NCI-H524 (cell line): ENCODE results near the gene BIK.

Experiments
- DNase-seq, 2 experiments: peaks; one replicate each; lab custom pipeline; 2025; lab: John Stamatoyannopoulos, UW

The BIK gene

DNA sequence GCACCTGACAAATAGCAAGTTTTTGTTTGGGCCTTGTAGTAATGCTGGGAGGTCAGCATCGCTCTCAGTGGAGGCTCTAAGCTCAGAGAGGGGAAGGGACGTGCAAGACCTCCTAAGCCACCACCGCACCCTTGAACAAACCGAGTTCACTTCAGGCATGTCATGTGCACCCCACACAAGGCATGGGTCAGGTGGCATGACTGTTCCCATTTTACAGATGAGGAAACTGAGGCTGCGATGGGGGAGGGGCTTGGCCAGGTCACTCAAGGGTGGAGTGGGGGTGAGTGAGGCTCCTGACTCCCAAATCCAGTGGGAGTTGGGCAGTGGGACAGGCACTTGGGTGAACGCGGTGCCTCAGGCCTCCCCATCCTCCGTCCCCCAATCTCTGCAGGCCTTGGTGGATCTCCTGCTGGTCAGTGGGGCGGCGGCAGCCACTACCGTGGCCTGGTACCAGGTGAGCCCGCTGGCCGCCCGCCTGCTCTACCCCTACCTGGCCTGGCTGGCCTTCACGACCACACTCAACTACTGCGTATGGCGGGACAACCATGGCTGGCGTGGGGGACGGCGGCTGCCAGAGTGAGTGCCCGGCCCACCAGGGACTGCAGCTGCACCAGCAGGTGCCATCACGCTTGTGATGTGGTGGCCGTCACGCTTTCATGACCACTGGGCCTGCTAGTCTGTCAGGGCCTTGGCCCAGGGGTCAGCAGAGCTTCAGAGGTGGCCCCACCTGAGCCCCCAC lies 52.0 kb downstream of the BIK start:
- no peak for DNase-seq

DNA sequence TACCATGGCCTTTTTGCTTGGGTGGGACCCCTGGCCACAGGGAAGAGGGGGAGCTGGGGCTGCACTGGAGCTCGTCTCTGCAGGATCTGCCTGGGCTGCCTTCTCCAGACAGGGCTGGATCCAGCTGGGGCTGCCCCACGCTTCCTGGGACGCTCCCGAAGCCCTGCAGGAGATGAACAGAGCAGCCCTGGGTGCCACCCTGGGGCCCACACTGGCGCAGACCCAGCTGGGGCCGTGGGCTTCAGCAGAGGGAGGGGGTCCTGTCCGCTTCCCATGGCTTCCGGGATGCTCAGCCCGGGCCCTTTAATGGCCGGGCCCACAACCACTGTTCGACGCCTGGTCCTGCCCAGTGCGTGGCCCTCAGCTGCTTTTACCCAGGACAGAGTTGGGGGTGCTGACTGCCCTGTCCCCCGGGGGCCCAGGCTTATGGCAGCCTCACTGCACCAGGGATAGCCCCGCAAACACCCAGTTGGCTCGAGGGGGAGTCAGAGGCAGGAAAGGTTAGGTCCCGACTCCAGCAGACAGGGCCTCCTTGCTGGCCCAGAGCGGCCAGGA lies 52.8 kb downstream of the BIK start:
- no peak for DNase-seq

- DNase-seq: no peak
Observed at GRCh38 chr22:43164636-43165035, 54.1 kb downstream of the BIK start.

DNA sequence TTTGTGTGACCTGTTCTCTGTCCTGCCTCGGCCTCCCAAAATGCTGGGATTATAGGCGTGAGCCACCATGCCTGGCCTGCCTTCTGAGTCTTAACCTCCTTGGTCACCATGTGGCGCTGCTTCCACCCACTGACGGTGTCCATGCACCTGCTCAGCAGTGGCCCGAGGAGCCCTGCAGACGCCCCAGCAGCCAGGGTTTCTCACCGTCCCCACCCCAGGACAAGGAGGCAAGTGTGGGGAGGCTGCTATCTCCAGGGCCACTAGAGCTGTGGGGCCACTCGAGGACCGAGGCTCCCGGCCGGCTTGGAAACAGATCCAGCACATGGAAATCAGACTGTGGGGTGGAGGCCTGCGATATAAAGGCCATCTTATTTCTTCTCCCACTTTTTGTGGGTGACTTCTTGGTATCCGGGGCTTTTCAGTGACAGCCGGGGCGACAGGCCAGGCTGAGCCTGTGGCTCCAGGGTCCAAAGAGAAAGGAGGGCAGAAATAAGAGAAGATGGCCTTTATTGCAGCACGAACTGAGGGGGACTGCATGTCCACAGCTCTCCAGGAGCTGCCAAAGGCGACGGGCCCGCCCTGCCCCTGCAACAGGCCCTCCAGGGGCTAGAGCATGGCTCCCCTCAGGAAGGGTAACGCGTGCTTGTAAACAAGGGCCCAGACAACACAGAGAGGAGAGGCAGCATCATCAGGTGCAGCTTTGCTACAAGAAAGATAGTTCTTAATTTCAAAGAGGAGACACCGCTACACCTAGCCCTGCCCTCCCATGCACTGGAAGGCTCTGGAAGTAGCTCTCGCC lies 55.8 kb downstream of the BIK start:
- no peak for DNase-seq

GRCh38 chr22:43167001-43167589 lies 56.5 kb downstream of the BIK start:
- no peak for DNase-seq

- DNase-seq: no peak
Observed at GRCh38 chr22:43168471-43169309, 58.1 kb downstream of the BIK start.

DNA sequence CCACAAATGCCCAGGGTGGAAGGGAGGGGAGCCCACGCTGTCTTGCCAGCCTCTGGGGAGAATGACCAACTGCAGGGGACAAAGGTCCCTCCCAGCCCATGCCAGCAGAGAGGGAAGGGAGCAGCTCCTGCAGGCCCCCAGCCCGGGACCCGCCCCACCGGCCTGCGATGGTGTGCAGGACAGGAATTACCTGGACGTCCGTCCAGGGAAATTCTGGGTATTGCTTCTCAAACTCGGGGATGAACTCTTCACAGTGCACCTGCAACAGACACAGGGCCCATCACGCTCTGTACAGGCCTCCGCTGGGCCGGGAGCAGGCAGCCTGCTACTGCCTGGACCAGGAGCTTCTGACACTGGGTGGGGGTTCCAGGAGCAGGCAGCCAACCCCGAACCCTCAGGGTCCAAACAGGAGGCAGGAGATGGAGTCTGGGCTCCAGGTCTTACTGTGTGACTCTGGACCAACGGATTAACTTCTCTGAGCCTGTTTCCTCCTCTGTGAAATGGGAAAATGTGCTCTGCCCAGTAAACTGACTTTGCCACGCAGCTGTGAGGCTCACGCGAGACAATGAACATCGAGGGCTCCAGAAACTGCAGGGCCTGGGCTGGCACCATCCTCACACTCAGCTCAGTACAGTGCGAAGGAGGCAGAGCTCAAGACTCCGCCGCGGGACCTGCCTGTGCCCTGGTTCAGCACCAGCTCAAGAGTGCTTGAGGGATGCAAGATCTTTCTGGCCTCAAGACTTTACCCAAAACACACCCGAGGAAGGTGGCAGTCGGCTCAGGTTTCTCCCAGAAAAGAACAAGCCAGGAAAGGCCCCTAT lies 59.0 kb downstream of the BIK start:
- no peak for DNase-seq

GRCh38 chr22:43170131-43170480 lies 59.6 kb downstream of the BIK start:
- no peak for DNase-seq

DNA sequence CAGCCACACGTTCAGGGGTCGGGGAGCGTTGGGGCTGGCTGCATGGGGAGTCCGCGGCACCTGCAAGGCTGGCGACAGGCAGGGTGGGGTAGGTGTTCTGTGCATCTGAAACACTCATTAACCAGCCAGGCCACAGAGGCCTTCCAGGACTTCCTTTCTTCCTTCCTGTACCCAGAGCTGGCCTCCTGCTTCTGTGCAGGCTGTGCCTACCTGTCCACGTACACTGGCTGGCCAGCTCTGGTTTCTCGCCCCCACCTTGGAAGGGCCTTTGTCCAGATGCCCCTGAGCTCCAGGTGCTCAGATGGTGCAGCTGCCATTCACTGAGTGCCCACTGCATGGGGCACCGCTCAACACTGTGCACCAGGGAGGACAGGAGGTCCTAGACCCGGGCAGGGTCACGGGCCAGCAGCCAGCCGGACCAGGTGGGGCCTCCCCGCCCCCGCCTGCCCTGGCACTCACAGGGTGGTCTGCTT lies 60.5 kb downstream of the BIK start:
- no peak for DNase-seq

- DNase-seq: no peak
Observed at GRCh38 chr22:43171607-43172006, 61.1 kb downstream of the BIK start.

DNA sequence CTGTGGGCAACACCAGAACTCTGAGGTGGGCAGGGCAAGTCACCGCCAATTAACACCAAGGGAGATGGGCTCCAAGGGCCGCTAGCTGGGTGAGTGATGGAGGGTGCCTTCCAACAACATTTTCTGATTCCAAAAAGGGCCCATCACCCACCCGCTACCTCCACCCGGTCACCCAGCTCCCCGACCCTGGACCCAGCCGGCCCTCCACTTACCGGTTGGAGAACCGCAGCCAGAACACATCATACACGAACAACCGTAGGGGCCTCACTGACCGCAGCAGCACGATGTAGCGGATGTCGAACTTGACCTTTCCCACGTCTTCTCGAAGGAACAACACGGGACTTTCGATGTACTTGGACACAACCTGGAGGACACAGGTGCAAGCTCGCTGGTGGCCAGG lies 61.6 kb downstream of the BIK start:
- DNase-seq: no peak

DNA sequence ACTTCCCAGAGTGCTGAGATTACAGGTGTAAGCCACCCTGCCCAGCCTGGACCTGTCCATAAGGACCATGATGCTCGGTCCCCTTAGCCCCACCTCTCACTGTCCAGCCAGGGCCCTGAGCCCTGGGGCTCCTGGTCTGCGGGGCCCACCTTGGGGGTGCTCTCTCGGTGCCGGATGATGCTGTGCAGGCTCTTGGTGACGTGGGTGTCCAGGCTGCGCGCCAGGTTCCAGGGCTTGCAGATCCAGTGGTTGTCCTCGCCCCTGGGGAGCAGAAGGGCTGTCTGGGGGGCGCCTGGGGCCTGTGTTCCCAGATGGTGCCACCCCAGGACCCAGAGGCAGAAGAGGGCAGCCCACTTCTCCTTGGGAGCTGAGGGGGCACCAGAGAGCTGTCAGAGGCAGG lies 63.0 kb downstream of the BIK start:
- no peak for DNase-seq

DNA sequence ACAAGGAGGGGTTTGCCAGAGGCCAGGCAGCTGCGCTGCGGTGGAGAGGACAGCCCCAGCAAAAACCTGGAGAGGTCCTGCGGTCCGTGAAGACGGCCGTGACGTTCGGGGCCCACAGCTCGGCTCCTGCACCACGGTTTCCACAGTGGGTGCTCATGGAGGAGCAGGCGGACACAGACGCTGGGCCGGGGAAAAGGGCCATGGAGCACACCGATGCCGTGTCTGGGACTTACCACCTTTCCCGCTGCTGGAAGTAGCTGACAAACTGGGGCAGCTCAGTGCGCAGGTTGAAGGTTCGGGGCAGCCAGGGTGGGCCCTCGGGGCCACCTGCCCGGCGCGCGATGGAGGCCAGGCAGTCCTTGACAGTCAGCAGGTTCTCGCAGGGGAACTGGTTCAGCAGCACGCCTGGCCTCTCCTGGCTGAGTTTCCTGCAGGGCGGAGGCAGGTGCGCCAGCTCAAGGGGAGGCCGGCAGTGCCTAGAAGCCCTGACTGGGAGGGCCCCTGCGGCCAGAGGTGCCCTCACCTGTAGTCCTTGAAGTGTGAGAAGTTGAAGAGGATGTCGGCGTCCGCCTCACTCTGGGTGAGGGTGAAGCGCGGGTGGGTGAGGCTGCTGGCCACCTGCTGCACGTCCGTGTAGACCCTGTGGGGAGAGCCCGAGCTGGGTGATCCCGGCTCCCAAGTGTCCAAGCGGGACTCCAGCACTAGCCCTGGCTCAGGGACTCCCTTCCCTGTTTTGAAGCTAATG lies 63.6 kb downstream of the BIK start:
- DNase-seq: no peak

- DNase-seq: no peak
Observed at GRCh38 chr22:43174941-43175531, 64.5 kb downstream of the BIK start.

GRCh38 chr22:43176090-43176489 lies 65.5 kb downstream of the BIK start:
- DNase-seq: no peak

- no peak for DNase-seq
Observed at GRCh38 chr22:43177479-43177878, 66.9 kb downstream of the BIK start.
